Fibroblast of villous mesenchyme (primary cell): ENCODE results near the gene HADHA. TPM values are rescaled to one million over a fixed set of nuclear protein-coding genes. Genes with fewer than 3 reads are reported as not detected.

Experiments used
- DNase-seq: peaks from one replicate; pipeline ENCODE4 v3.0.0-alpha.2; 2010; ENCODE audit warnings: low read depth
- H3K4me3 ChIP-seq: 2 replicates; pipeline ENCODE4 v1.5.1; 2011; ENCODE audit warnings: low read depth, mild to moderate bottlenecking, low read length
- total RNA-seq: library from RNA; depleted of rRNA; stranded (reverse); fragments of >200 nt; gene quantifications from 2 replicates; pipeline ENCODE4 v1.2.3, GENCODE V29; 2012
- TF ChIP-seq, protein P1 (sequence below): IDR thresholded peaks from 2 replicates; pipeline ENCODE4 v1.5.1; 2012; ENCODE audit warnings: low read depth, mild to moderate bottlenecking, low read length; ENCODE audit not compliant: insufficient read depth

Gene HADHA
- total RNA-seq, 1 donor = 122 TPM

DNA sequence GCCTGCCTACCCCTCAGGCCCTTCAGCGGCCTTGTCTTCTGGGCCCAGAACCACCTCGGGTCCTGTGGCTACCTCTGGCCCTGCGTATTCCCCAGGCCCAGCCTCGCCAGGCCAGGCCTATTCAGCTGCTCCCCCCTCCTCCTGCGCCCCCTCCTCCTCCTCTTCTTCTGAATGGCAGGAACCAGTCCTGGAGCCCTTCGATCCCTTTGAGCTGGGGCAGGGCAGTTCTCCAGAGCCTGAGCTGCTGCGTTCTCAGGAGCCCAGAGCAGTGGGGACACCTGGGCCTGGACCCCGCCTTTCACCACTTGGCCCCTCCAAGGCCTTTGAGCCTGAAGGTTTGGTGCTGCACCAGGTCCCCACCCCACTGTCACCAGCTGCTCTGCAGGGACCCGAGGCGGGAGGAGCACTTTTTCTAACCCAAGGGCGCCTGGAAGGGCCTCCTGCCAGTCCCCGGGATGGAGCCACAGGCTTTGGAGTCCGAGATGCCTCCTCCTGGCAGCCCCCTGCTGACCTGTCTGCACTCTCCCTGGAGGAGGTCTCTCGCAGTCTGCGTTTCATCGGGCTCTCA lies 56.8 kb downstream of the HADHA start:
- no peak overlapping the region for H3K4me3 ChIP-seq
- TF ChIP-seq, protein P1, sequence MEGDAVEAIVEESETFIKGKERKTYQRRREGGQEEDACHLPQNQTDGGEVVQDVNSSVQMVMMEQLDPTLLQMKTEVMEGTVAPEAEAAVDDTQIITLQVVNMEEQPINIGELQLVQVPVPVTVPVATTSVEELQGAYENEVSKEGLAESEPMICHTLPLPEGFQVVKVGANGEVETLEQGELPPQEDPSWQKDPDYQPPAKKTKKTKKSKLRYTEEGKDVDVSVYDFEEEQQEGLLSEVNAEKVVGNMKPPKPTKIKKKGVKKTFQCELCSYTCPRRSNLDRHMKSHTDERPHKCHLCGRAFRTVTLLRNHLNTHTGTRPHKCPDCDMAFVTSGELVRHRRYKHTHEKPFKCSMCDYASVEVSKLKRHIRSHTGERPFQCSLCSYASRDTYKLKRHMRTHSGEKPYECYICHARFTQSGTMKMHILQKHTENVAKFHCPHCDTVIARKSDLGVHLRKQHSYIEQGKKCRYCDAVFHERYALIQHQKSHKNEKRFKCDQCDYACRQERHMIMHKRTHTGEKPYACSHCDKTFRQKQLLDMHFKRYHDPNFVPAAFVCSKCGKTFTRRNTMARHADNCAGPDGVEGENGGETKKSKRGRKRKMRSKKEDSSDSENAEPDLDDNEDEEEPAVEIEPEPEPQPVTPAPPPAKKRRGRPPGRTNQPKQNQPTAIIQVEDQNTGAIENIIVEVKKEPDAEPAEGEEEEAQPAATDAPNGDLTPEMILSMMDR = no peak
- DNase-seq = no peak

DNA sequence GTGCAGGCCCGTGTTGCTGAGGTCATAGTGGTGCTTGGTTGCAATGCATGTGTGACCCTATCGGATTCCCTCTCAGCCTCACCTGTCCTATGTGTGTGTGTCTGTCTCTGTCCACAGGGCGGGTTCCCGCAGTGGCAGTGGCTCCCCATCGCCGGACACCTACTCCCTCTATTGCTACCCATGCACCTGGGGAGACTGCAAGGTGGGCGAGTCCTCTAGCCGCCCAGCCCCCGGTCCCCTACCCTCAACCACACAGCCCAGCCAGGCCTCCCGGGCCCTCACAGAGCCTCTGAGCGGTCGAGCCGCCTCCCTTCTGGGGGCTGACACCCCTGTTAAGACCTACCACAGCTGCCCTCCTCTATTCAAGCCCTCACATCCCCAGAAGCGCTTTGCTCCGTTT lies 57.3 kb downstream of the HADHA start:
- no peak for DNase-seq
- TF ChIP-seq, protein P1 = no peak
- no peak overlapping the region for H3K4me3 ChIP-seq

DNA sequence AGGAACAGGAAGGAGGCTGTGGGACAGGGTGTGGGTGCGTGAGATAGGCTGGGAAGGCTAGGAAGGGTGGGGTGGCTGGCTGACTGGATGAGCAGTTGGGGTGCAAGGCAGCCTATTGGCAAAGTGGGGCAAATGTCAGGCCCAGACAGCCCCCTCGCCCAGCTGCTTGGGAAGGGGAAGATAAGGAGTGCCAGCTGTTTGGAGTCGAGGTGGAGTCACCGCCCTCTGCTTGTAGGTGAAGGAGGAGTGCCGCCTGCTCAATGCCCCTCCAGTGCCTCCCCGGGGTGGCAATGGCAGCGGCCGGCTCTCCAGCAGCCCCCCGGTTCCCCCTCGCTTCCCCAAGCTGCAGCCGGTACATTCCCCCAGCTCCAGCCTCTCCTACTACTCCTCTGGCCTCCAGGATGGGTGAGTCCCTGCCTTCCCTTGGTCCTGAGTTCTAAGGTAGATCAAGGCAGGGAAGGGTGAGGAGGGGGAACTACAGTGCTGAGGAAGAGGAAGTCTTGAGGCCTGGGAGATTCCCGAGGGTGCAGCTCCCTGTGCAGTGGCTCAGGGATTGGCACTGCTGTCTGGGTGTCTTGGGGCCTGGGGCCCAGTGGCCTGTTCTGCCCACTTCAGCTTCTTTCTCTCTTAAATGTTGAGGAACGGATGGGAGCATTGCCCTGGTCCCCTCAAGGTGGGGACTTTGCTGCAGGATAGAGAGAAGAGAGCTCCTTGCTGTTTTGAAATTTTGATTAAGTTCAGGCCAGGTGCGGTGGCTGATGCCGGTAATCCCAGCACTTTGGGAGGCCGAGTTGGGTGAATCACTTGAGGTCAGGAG lies 58.3 kb downstream of the HADHA start:
- TF ChIP-seq, protein P1 = no peak
- DNase-seq = no peak
- H3K4me3 ChIP-seq = peak overlapping the region; percentile 69

DNA sequence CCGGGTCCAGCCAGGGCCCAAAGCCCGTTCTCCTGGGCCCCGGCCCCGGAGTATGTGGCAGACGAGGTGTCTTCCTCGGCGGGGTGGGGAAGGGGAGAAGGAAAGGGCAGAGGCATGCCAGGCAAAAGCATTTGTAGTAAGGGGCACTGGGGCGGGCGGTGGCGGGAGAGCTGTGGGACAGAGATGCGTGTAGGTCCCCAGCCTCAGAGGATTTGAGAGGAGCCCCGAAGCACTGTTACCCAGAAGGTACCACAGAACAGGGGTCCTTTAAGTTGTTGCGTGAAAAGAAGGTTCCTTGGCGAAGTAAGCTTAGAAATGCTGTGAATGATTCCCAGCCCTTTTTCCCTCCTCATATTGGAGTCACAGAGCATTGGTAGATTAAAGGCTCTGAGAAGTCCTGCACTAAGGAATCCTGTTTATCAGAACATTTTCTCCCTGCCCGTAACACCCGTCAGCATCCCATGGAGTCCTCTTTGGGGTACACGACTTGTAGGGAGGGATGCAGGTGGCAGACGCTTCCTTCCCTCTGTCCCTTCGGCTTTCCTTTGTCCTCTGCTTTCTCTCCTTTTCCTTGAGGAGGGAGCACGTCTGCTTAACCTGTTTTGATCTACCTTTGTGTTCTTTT lies 59.0 kb downstream of the HADHA start:
- DNase-seq = peak; percentile 17
- TF ChIP-seq, protein P1 = no peak
- H3K4me3 ChIP-seq = peak overlapping the region; percentile 69

DNA sequence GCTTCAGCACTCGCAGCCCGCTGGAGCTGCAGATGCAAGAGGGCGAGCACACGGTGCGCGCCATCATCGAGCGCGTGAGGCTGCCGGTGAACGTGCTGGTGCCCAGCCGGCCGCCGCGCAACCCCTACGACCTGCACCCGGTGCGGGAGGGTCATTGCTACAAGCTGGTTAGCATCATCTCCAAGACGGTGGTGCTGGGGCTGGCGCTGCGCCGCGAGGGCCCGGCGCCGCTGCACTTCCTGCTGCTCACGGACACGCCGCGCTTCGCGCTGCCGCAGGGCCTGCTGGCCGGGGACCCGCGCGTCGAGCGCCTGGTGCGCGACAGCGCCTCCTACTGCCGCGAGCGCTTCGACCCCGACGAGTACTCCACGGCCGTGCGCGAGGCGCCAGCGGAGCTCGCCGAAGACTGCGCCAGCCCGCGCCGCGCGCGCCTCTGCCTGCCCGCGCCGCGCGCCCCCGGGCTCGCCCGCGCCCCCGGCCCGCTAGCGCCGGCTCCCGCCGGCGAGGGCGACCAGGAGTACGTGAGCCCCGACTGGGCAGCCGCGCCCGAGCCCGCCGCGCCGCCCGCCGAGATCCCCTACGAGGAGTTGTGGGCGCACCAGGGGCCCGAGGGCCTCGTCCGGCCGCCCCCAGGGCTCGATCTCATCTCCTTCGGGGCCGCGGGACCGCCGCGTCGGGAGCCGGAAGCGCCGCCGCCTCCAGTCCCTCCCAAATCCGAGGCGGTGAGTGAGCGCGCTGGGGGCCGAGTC lies 59.7 kb downstream of the HADHA start:
- TF ChIP-seq, protein P1 = peak; percentile 56

DNA sequence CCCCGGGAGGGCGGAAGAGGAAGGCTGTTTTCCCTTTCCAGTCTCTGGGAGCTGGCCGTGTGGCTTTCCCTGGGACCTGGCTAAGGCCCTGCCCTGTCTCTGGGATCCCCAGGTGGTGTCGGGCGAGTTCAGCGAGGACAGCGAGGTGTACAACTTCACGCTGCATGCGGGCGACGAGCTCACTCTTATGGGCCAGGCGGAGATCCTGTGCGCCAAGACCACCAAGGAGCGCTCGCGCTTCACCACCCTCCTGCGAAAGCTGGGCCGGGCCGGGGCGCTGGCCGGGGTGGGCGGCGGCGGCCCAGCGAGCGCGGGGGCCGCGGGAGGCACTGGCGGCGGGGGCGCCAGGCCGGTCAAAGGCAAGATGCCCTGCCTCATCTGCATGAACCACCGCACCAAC lies 60.3 kb downstream of the HADHA start:
- TF ChIP-seq, protein P1 = no peak
- DNase-seq = no peak
- H3K4me3 ChIP-seq = peak overlapping the region; percentile 56

More for the DNA sequence above, 59.7 kb downstream of the HADHA start:
- DNase-seq = peak; percentile 86
- peak overlapping the region; percentile 69 for H3K4me3 ChIP-seq
